Endothelial cell of umbilical vein (primary cell): ENCODE measurements around the gene POLR2L. TPM values are rescaled to one million over a fixed set of nuclear protein-coding genes. Genes with fewer than 3 reads are reported as not detected.
A peak's percentile ranks its signal among the peaks of the same experiment; 100 is the strongest.

Source experiments
- BruUV-seq: library from RNA; stranded (reverse); fragments of 400-500 nt; replicated peaks from 2 replicates; lab custom pipeline; 2021; lab: Mats Ljungman, UMichigan
- CTCF ChIA-PET: fragments of 300-600, 350-600 bp; sonication (Branson Sonifier 250); formaldehyde crosslinking; loops from one replicate; lab custom pipeline; 2021; ENCODE audit warnings: antibody characterized with exemption, inconsistent platforms; lab: Charles Lee
- POLR2A ChIA-PET: fragments of 300-600, 350-600 bp; sonication (Branson Sonifier 250); formaldehyde crosslinking; loops from one replicate; lab custom pipeline; 2021; ENCODE audit warnings: antibody characterized with exemption, inconsistent platforms; lab: Charles Lee
- DNase-seq: peaks from one replicate; pipeline ENCODE4 v3.0.0-alpha.2; 2011; ENCODE audit warnings: low read depth, low spot score
- FAIRE-seq: peaks from 2 replicates; lab custom pipeline; 2011; peaks lifted over from hg19 to GRCh38; lab: Jason Lieb, UNC
- H2AFZ ChIP-seq: 2 replicates; pipeline ENCODE4 v1.6.0; 2012; ENCODE audit warnings: low read depth, low read length, control low read depth, inconsistent platforms
- H3K27ac ChIP-seq: 2 replicates; pipeline ENCODE4 v1.5.1; 2011; ENCODE audit warnings: low read depth, mild to moderate bottlenecking, control low read depth, low read length, moderate library complexity; ENCODE audit not compliant: insufficient read depth
- H3K27me3 ChIP-seq, 2 experiments: 2 replicates each; pipeline versions ENCODE4 v1.6.0 to v1.6.1; 2011; ENCODE audit warnings: low read length in 2 of 2, mixed read lengths in 1 of 2; ENCODE audit not compliant: control insufficient read depth in 2 of 2, insufficient read depth in 2 of 2
- H3K36me3 ChIP-seq, 2 experiments: 2 replicates in 1 of 2; 3 replicates in 1 of 2; pipeline ENCODE4 v1.5.1; 2011; ENCODE audit warnings: low read length in 2 of 2, mild to moderate bottlenecking in 1 of 2, moderate library complexity in 1 of 2; ENCODE audit not compliant: control insufficient read depth in 2 of 2, insufficient read depth in 2 of 2; ENCODE audit errors: extremely low read depth in 1 of 2
- H3K4me1 ChIP-seq: 3 replicates; pipeline ENCODE4 v1.5.1; 2011; ENCODE audit warnings: mild to moderate bottlenecking, low read length; ENCODE audit not compliant: control insufficient read depth, insufficient read depth; ENCODE audit errors: extremely low read depth
- H3K4me2 ChIP-seq: 2 replicates; pipeline ENCODE4 v1.6.1; 2011; ENCODE audit warnings: low read length, control low read depth, mixed read lengths; ENCODE audit not compliant: insufficient read depth
- H3K4me3 ChIP-seq, 3 experiments: fragments of 200-600 bp in 1 of 3; sonication (generic), shearing (Covaris generic) in 1 of 3; replicated peaks in 1 of 3; 2 replicates each; pipeline ENCODE4 v1.5.1; 2011 to 2016; ENCODE audit warnings: control low read depth in 3 of 3, low read length in 3 of 3, mild to moderate bottlenecking in 2 of 3, inconsistent platforms in 1 of 3, low read depth in 1 of 3, moderate library complexity in 1 of 3; ENCODE audit not compliant: insufficient read depth in 1 of 3
- H3K79me2 ChIP-seq: 2 replicates; pipeline ENCODE4 v1.6.0; 2012; ENCODE audit warnings: low read length, inconsistent platforms; ENCODE audit not compliant: control insufficient read depth, insufficient read depth
- H3K9ac ChIP-seq: replicated peaks from 2 replicates; pipeline ENCODE3; 2011; ENCODE audit warnings: low read length, control low read depth; ENCODE audit not compliant: insufficient read depth; ENCODE audit errors: extremely low read depth
- H3K9me1 ChIP-seq: replicated peaks from 3 replicates; pipeline ENCODE4 v1.6.0; 2011; ENCODE audit warnings: mild to moderate bottlenecking, low read length; ENCODE audit not compliant: control insufficient read depth, insufficient read depth; ENCODE audit errors: extremely low read depth
- H3K9me3 ChIP-seq: replicated peaks from 2 replicates; pipeline ENCODE4 v1.5.1; 2012; ENCODE audit warnings: low read length, inconsistent platforms; ENCODE audit not compliant: control insufficient read depth, insufficient read depth
- H4K20me1 ChIP-seq: replicated peaks from 2 replicates; pipeline ENCODE3; 2011; ENCODE audit warnings: mild to moderate bottlenecking, low read length; ENCODE audit not compliant: control insufficient read depth, insufficient read depth; ENCODE audit errors: extremely low read depth
- CTCF ChIP-seq, 2 donors: IDR thresholded peaks; 1 replicate in 1 of 2; 2 replicates in 1 of 2; pipeline ENCODE4 v1.5.1; 2011; ENCODE audit warnings: low read length in 2 of 2, mild to moderate bottlenecking in 2 of 2, moderate library complexity in 2 of 2, control low read depth in 1 of 2, inconsistent platforms in 1 of 2, low read depth in 1 of 2; ENCODE audit not compliant: insufficient read depth in 1 of 2; ENCODE audit errors: extremely low read depth in 1 of 2
- FOS ChIP-seq: IDR thresholded peaks from 2 replicates; pipeline ENCODE4 v1.6.1; 2011; ENCODE audit warnings: mild to moderate bottlenecking, low read length, moderate library complexity, borderline replicate concordance; ENCODE audit not compliant: insufficient read depth
- MYC ChIP-seq: IDR thresholded peaks from one replicate; pipeline ENCODE4 v1.6.1; 2011; ENCODE audit warnings: mild to moderate bottlenecking, low read depth, low read length
- POLR2AphosphoS5 ChIP-seq: IDR thresholded peaks from 2 replicates; pipeline ENCODE4 v1.6.1; 2012; ENCODE audit warnings: low read depth, mild to moderate bottlenecking, control low read depth, low read length, moderate library complexity; ENCODE audit not compliant: insufficient read depth
- dilution Hi-C: fragments of 300-500 bp; cut with MboI; formaldehyde crosslinking; loops from one replicate; pipeline ENCODE4 v1.15.0; 2019; ENCODE audit warnings: low sequenced_read_pairs; ENCODE audit not compliant: extremely low pct_ligation_motif_present
- intact Hi-C: fragments of 100-400 bp; cut with micrococcal nuclease; formaldehyde crosslinking; loops from one replicate; pipeline ENCODE4 v1.10.0; 2022
- polyA plus RNA-seq, 4 experiments: library from polyadenylated mRNA; depleted of rRNA in 3 of 4; stranded (reverse) in 3 of 4; unstranded in 1 of 4; fragments of >200 nt; gene quantifications; 2 replicates each; pipeline versions ENCODE4 v1.2.1 to v1.2.3, GENCODE V29; 2011 to 2012; ENCODE audit warnings: missing spikeins in 1 of 4
- total RNA-seq: library from RNA; stranded (reverse); gene quantifications from 2 replicates; pipeline ENCODE4 v1.2.3, GENCODE V29; 2021

Gene POLR2L
- total and polyA plus RNA-seq, 2 donors (not counting 3 experiments of a cell fraction or from before 2014, with no cell fraction given): 146 to 259 TPM

- H4K20me1 ChIP-seq: no peaks in the 10 kb centered on the region
- H3K9me3 ChIP-seq: no peaks in the 10 kb centered on the region
- ChIA-PET CTCF (interaction anchor here (1.3 to 2.1 kb wide), 2 partner anchors 11 to 12 kb away, joined by 6 to 9 read pairs; partner anchors contain the start of gene RPLP2), POLR2A (interaction anchor here (0.7 kb wide), 1 partner anchor 198 kb away, joined by 3 read pairs; no protein-coding TSS in a partner anchor)
- H3K9ac ChIP-seq: peak within 1 kb of the TSS; percentile 45
- intact Hi-C loops: no loop called here
- H3K27ac ChIP-seq: peak within 1 kb of the TSS; percentile 32
- H3K4me1 ChIP-seq: peaks cover 14% of the 10 kb centered on the region
- no peaks in the 10 kb centered on the region for H3K27me3 ChIP-seq
- DNase-seq (peak; percentile 71), FAIRE-seq (no peak)
- peak within 1 kb of the TSS; percentile 57 to 66 (median 64) for H3K4me3 ChIP-seq
- H3K36me3 ChIP-seq: peaks cover 0 to 20% of the 10 kb centered on the region in 2 experiments
- peak within 1 kb of the TSS; percentile 62 for H3K4me2 ChIP-seq
- peak; percentile 71 to 77 for TF ChIP-seq CTCF (IDR thresholded peaks at IDR 0.05; ENCODE audit: extremely low read depth in 1 of 2, insufficient read depth in 1 of 2, low read depth in 1 of 2, low read length in 2 of 2)
- TF ChIP-seq MYC: no peak
- TF ChIP-seq POLR2AphosphoS5: peak; percentile 79
- TF ChIP-seq FOS: no peak
- peaks cover 11% of the 10 kb centered on the region for H3K79me2 ChIP-seq
- no peaks in the 10 kb centered on the region for H3K9me1 ChIP-seq
- H2AFZ ChIP-seq: peak within 1 kb of the TSS; percentile 56
- dilution Hi-C loops: no loop called here
- BruUV-seq: no TSS peak
Observed at GRCh38 chr11:798093-798713, 44.1 kb downstream of the POLR2L start, which contains the start of gene SLC25A22. Gene SLC25A22 (minus strand): TSS chr11:798281. CDS start chr11:795006, 3,275 bp downstream.
